Measurements from ENCODE around the gene CGREF1. TPM values are rescaled to one million over a fixed set of nuclear protein-coding genes. Genes with fewer than 3 reads are reported as not detected.
A peak's percentile ranks its signal among the peaks of the same experiment; 100 is the strongest.
"Not testable (repeated sequence)": the region's sequence is repeated elsewhere in the genome, so short reads cannot be mapped to it uniquely, and the experiment has no call there.

CGREF1 gene
- total RNA-seq, 8 experiments from 2014 or later: 4.4 to 27.3 (median 9.8) TPM

DNA sequence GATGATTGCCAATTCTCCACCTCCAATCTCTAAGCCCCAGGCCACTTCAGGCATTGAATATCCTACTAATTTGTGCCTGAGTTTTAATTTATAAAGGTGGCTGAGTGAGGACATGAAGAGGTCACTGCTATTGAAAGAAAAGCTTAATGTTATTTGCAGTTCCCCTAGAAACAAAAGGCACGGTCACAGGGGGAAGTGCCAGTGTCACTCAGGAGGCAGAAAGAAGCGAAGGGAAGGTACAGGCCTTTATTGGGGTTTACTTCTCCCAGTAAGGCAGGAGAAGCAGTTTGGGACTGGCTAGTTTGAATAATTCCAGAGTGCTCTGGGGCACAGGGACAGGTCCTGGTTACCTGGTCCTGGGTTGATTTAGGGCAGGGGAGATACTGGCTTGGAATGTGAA is 3.0 kb upstream of the CGREF1 start:
- Histone ChIP-seq H3K27ac (no peak overlapping the region), H3K4me3 (no peak overlapping the region), H3K4me1 (replicated peaks in 1 of 2) (peaks cover 4 to 21% of the 10 kb centered on the region in 2 donors)
- 29 to 92% (median 67%) methylated on average over 1 to 2 of the region's 2 CpGs; no CpG with 5 or more reads in 3 of the 10 experiments for WGBS, 10 experiments
- in situ Hi-C loops (cut with MboI; ENCODE audit: low pct_unique_long_range_greater_than_20kb in 2 of 9, low sequenced_read_pairs in 9 of 9, unreplicated experiment in 9 of 9): loop anchor here in 3 of 9 experiments (25.0 kb wide), 1 partner anchor 165 kb away; the partner anchor contains the start of genes DNAJC5G (in 3 of the 3) and TRIM54 (in 3 of the 3)
- ATAC-seq (replicated peaks in 6 of 8): no peak

DNA sequence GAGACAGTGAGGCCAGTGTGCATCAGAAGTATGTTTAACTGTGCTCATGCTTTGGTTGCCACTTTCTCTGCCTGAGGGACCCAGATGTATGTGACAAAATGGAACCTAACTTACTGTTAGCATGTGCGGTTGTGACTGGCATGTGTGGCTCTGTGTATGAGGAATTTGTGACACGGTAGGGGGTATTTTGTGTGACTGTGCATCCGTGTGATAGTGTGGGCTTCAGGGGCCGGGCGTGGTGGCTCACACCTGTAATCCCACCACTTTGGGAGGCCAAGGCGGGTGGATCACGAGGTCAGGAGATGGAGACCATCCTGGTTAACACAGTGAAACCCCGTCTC is 372 bp upstream of the CGREF1 start:
- H3K27ac ChIP-seq: not testable (repeated sequence)
- ATAC-seq (replicated peaks in 6 of 8): peak in 1 of 8 experiments; percentile 12

DNA sequence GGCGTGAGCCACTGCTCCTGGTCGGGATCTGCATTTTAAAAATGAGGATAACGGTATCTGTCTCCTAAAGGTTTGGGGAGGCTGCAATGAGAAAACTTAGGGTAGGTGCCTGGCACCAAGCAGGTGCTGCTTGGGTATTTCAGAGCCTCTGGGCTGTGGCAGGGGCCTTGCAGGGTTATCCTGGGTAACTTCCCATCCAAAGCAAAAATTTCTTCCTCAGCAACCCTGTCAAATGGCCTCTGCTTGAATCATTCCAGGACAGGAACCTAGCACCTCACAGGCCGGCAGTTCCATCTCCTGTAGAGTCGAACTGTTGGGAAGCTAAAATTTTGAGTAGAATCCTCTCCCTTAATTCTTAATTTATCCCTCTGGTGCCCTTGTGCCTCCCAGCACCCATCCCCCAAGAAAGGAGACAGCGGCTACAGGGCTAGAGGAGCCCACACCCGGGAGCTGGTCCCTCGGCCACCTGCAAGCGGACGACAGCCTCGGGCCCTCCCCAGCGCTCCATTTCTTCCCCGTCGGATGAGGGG is 868 bp downstream of the CGREF1 start:
- WGBS, 10 experiments: 0 to 45% (median 10%) methylated on average over 1 to 7 of the region's 14 CpGs; no CpG with 5 or more reads in 4 of the 10 experiments
- in situ Hi-C loops (cut with MboI; ENCODE audit: low pct_unique_long_range_greater_than_20kb in 2 of 9, low sequenced_read_pairs in 9 of 9, unreplicated experiment in 9 of 9): loop anchor here in 3 of 9 experiments (25.0 kb wide), 1 partner anchor 169 kb away; the partner anchor contains the start of genes DNAJC5G (in 3 of the 3) and TRIM54 (in 3 of the 3)
- ATAC-seq (replicated peaks in 6 of 8): peak; percentile 17 to 58 (median 52)
- Histone ChIP-seq H3K27ac (no peak overlapping the region), H3K4me1 (replicated peaks in 1 of 2) (peaks cover 3 to 13% of the 10 kb centered on the region in 2 donors), H3K4me3 (peak overlapping the region; percentile 41 to 64 (median 47))

More for the DNA sequence above, 372 bp upstream of the CGREF1 start:
- Histone ChIP-seq H3K4me3 (peak overlapping the region; percentile 41 to 64 (median 47)), H3K4me1 (replicated peaks in 1 of 2) (peaks cover 4 to 21% of the 10 kb centered on the region in 2 donors)
- 20 to 81% (median 71%) methylated on average over 1 to 3 of the region's 8 CpGs; no CpG with 5 or more reads in 7 of the 10 experiments for WGBS, 10 experiments
- in situ Hi-C loops (cut with MboI; ENCODE audit: low pct_unique_long_range_greater_than_20kb in 2 of 9, low sequenced_read_pairs in 9 of 9, unreplicated experiment in 9 of 9): loop anchor here in 3 of 9 experiments (25.0 kb wide), 1 partner anchor 168 kb away; the partner anchor contains the start of genes DNAJC5G (in 3 of the 3) and TRIM54 (in 3 of the 3)

DNA sequence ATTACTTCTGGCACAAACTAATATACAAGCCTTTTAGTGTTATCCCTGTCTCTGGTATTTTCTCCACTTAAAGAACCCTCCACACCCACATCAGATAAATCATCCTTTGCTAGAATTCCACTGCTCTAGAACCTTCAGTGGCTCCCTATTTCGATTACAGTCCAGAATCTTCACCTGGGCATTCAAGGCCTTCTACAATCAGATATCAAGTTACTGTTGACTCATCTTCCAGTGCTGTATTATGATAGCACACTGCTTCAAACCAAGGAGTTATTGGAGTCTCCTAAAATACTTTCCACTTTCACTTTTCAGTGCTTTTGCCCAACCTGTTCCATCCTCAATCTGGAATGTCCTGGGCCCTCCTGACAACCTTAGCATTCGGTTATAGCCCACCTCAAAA is 3.4 kb downstream of the CGREF1 start:
- in situ Hi-C loops (cut with MboI; ENCODE audit: low pct_unique_long_range_greater_than_20kb in 2 of 9, low sequenced_read_pairs in 9 of 9, unreplicated experiment in 9 of 9): loop anchor here in 3 of 9 experiments (25.0 kb wide), 1 partner anchor 172 kb away; the partner anchor contains the start of genes DNAJC5G (in 3 of the 3) and TRIM54 (in 3 of the 3)
- 0 to 65% (median 20%) methylated on average over 1 to 2 of the region's 2 CpGs; no CpG with 5 or more reads in 2 of the 10 experiments for WGBS, 10 experiments
- H3K4me3 ChIP-seq: no peak overlapping the region
- no peak for ATAC-seq (replicated peaks in 6 of 8)
- H3K4me1 ChIP-seq (replicated peaks in 1 of 2): peaks cover 0 to 11% of the 10 kb centered on the region in 2 donors
- no peak overlapping the region for H3K27ac ChIP-seq

GRCh38 chr2:27111392-27112078 is 7.4 kb downstream of the CGREF1 start:
- not testable (repeated sequence) for ATAC-seq (replicated peaks in 6 of 8); H3K4me3 ChIP-seq; H3K27ac ChIP-seq; H3K4me1 ChIP-seq (replicated peaks in 1 of 2)
- in situ Hi-C loops (cut with MboI; ENCODE audit: low pct_unique_long_range_greater_than_20kb in 2 of 9, low sequenced_read_pairs in 9 of 9, unreplicated experiment in 9 of 9): loop anchor here in 3 of 9 experiments (25.0 kb wide), 1 partner anchor 176 kb away; the partner anchor contains the start of genes DNAJC5G (in 3 of the 3) and TRIM54 (in 3 of the 3)
- WGBS, 10 experiments: 80 to 100% (median 97%) methylated on average over 1 to 5 of the region's 49 CpGs; no CpG with 5 or more reads in 7 of the 10 experiments

- not testable (repeated sequence) for H3K4me1 ChIP-seq (replicated peaks in 1 of 2); H3K4me3 ChIP-seq; H3K27ac ChIP-seq; ATAC-seq (replicated peaks in 6 of 8)
- in situ Hi-C loops (cut with MboI; ENCODE audit: low pct_unique_long_range_greater_than_20kb in 2 of 9, low sequenced_read_pairs in 9 of 9, unreplicated experiment in 9 of 9): loop anchor here in 3 of 9 experiments (25.0 kb wide), 1 partner anchor 177 kb away; the partner anchor contains the start of genes DNAJC5G (in 3 of the 3) and TRIM54 (in 3 of the 3)
- 67 to 91% (median 81%) methylated on average over 2 to 17 of the region's 24 CpGs for WGBS, 10 experiments
Measured at GRCh38 chr2:27110603-27111352, 8.2 kb downstream of the CGREF1 start.

- WGBS, 10 experiments: 60 to 100% (median 100%) methylated on average over 1 to 2 of the region's 3 CpGs; no CpG with 5 or more reads in 3 of the 10 experiments
- no peak for ATAC-seq (replicated peaks in 6 of 8)
- in situ Hi-C loops (cut with MboI; ENCODE audit: low pct_unique_long_range_greater_than_20kb in 2 of 9, low sequenced_read_pairs in 9 of 9, unreplicated experiment in 9 of 9): loop anchor here in 3 of 9 experiments (25.0 kb wide), 1 partner anchor 178 kb away; the partner anchor contains the start of genes DNAJC5G (in 3 of the 3) and TRIM54 (in 3 of the 3)
- Histone ChIP-seq H3K4me1 (replicated peaks in 1 of 2) (no peaks in the 10 kb centered on the region), H3K4me3 (no peak overlapping the region), H3K27ac (no peak overlapping the region)
Measured at GRCh38 chr2:27109083-27109482, 9.8 kb downstream of the CGREF1 start.

DNA sequence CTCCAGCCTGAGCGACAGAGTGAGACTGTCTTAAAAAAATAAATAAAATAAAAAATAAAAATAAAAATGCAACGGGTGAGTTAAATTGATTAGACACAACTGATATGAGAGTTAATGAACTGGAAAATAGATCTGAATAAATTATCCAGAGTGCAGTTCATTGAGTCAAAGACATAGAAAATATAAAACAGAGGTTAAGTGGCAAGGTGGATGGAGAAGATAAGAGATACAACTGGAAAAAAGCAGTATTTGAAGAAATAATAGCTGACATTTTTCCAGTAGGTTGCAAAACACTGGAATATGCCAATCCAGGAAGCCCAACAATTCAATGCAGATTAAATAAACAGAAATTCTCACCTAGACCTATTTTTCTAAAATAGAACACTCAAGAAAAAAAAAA is 10.7 kb downstream of the CGREF1 start:
- ATAC-seq (replicated peaks in 6 of 8): no peak
- in situ Hi-C loops (cut with MboI; ENCODE audit: low pct_unique_long_range_greater_than_20kb in 2 of 9, low sequenced_read_pairs in 9 of 9, unreplicated experiment in 9 of 9): loop anchor here in 3 of 9 experiments (25.0 kb wide), 1 partner anchor 179 kb away; the partner anchor contains the start of genes DNAJC5G (in 3 of the 3) and TRIM54 (in 3 of the 3)
- WGBS, 10 experiments: 61 to 100% (median 84%) methylated on average over 2 of the region's 2 CpGs; no CpG with 5 or more reads in 1 of the 10 experiments
- H3K27ac ChIP-seq: no peak overlapping the region
- H3K4me1 ChIP-seq (replicated peaks in 1 of 2): no peaks in the 10 kb centered on the region
- H3K4me3 ChIP-seq: no peak overlapping the region

GRCh38 chr2:27105981-27106380 is 12.9 kb downstream of the CGREF1 start:
- H3K27ac ChIP-seq: no peak overlapping the region
- no peak overlapping the region for H3K4me3 ChIP-seq
- ATAC-seq (replicated peaks in 6 of 8): no peak
- WGBS, 10 experiments: 25 to 100% (median 67%) methylated on average over 1 to 3 of the region's 3 CpGs; no CpG with 5 or more reads in 3 of the 10 experiments
- H3K4me1 ChIP-seq (replicated peaks in 1 of 2): no peaks in the 10 kb centered on the region
- in situ Hi-C loops (cut with MboI; ENCODE audit: low pct_unique_long_range_greater_than_20kb in 2 of 9, low sequenced_read_pairs in 9 of 9, unreplicated experiment in 9 of 9): loop anchor here in 3 of 9 experiments (25.0 kb wide), 1 partner anchor 181 kb away; the partner anchor contains the start of genes DNAJC5G (in 3 of the 3) and TRIM54 (in 3 of the 3)

DNA sequence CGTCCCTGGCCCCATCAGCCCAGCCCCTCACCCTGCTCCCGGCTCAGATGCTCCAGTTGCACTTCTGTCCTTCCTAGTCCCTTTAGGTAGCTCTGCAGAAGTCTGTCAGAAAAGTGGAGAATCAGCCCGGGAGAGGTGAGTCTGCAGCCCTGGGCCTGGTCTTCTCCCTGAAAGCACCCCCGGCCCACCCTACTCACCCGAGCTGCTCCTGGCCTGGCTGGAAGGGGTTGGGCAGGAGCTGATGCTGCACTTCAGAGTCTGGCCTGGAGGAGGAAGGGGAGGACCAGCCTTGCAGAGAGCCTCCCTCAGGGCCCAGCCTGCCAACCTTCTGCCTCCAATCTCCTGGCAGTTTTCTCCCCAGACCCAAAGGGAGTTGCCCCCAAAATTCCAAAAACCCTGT is 16.6 kb downstream of the CGREF1 start:
- WGBS, 10 experiments: no CpG with 5 or more reads among the region's 5 CpGs

DNA sequence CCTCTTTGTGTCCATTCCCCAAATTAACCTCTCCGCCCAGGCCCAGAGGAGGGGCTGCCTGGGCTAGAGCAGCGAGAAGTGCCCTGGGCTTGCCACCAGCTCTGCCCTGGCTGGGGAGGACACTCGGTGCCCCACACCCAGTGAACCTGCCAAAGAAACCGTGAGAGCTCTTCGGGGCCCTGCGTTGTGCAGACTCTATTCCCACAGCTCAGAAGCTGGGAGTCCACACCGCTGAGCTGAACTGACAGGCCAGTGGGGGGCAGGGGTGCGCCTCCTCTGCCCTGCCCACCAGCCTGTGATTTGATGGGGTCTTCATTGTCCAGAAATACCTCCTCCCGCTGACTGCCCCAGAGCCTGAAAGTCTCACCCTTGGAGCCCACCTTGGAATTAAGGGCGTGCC is 18.9 kb downstream of the CGREF1 start:
- WGBS, 10 experiments: 28 to 89% (median 72%) methylated on average over 1 to 3 of the region's 10 CpGs; no CpG with 5 or more reads in 6 of the 10 experiments
- H3K4me3 ChIP-seq: no peak overlapping the region
- in situ Hi-C loops (cut with MboI; ENCODE audit: low pct_unique_long_range_greater_than_20kb in 2 of 9, low sequenced_read_pairs in 9 of 9, unreplicated experiment in 9 of 9): loop anchor here in 3 of 9 experiments (25.0 kb wide), 1 partner anchor 187 kb away; the partner anchor contains the start of genes DNAJC5G (in 3 of the 3) and TRIM54 (in 3 of the 3)
- H3K4me1 ChIP-seq (replicated peaks in 1 of 2): peaks cover 2 to 4% of the 10 kb centered on the region in 2 donors
- H3K27ac ChIP-seq: no peak overlapping the region
- ATAC-seq (replicated peaks in 6 of 8): no peak

More for the DNA sequence above, 16.6 kb downstream of the CGREF1 start:
- in situ Hi-C loops (cut with MboI; ENCODE audit: low pct_unique_long_range_greater_than_20kb in 2 of 9, low sequenced_read_pairs in 9 of 9, unreplicated experiment in 9 of 9): loop anchor here in 3 of 9 experiments (25.0 kb wide), 1 partner anchor 185 kb away; the partner anchor contains the start of genes DNAJC5G (in 3 of the 3) and TRIM54 (in 3 of the 3)
- Histone ChIP-seq H3K4me1 (replicated peaks in 1 of 2) (no peaks in the 10 kb centered on the region), H3K27ac (no peak overlapping the region), H3K4me3 (no peak overlapping the region)
- no peak for ATAC-seq (replicated peaks in 6 of 8)
